GM19455 (cell line): ENCODE measurements around the gene MTMR3.

Experiments used
- ATAC-seq: cut with Tn5 transposase; IDR thresholded peaks from one replicate; pipeline ENCODE4 v1.9.1; 2021; ENCODE audit not compliant: unreplicated experiment

Gene MTMR3

GRCh38 chr22:29998627-29999384 lies 115.8 kb downstream of the MTMR3 start:
- ATAC-seq: no peak

DNA sequence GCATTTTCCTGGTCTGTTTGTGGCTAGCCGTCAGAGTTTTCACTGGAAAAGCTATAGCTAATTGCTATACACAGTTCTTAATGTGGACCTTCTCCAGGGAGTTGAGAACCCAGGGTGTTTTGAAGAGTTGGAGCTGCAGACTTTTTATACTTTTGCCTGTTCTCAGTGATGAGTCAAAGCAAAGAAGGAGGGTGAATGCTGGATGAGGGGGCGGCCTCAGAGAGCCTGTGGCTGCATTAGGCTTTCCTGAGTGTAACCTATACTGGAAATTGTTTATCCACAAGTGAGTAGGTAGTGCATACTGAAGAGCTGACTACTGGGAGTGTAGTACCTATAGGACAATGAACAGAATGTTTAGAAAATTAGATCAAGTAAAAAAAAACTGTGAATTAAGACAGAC lies 117.6 kb downstream of the MTMR3 start:
- no peak for ATAC-seq

DNA sequence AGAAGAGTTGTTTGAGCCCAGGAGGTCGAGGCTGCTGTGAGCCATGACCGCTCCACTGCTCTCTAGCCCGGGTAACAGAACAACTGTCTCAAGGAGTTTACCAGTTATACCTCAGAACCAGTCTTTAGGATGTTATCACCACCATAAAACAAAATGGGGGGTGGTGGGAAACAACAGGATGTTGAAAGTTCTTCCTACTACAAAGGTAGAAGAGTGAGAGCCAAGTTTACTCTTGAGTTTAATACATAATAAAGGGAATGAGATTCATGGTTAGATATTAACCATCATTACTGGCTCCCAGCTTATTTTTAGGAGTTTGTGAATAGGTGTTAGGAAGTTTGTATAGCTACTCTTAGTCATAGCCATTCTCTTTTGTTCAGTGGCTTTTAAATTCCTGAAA lies 118.5 kb downstream of the MTMR3 start:
- ATAC-seq: no peak

DNA sequence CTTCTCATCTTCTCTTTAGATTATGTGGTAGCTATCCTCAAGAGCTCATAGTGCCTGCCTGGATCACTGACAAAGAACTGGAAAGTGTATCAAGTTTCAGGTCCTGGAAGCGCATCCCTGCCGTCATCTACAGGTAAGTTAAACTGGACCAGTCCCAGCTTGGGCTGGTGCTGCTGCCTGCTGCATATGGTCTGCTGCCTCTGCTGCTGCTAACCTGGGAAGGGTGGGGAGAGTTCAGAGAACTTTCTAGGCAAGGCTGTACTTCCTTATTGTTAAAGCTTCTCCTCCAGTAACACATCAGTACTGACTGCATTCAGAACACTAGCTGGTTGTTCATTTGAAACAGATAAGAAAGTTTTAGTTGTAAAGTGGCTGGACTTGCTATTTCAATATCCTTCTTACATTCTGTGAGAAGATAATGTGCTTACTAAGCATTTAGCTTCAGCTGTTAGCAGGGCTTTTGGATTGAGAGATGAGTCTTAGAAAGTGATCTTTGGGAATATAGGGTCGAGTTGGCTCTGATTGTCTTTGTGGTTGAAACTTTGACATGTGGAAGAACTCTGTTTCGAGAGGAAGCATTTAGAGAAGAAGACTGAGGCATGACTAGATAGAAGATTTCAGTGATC lies 120.0 kb downstream of the MTMR3 start:
- no peak for ATAC-seq

GRCh38 chr22:30004101-30004500 lies 121.1 kb downstream of the MTMR3 start:
- ATAC-seq: no peak

DNA sequence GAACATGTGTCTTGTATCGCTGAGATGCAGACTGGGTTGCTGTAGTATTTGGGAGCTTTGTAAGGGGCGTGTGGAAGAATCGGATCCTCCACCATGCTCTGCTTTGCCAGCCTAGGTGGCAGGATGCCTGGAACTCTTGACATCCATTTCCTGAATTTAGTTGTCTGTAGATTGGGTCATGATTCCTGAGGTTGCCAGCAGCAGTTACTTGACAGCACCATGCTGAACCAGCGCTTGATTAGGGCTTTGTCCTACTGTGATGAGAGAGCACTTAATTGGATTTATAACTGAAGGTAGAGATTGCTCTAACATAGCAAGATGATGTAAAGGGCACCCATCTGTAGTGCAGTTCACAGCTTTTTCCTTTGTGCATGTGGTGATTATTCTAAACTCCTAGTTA lies 121.7 kb downstream of the MTMR3 start:
- ATAC-seq: no peak

- ATAC-seq: no peak
Observed at GRCh38 chr22:30005213-30005857, 122.4 kb downstream of the MTMR3 start.

DNA sequence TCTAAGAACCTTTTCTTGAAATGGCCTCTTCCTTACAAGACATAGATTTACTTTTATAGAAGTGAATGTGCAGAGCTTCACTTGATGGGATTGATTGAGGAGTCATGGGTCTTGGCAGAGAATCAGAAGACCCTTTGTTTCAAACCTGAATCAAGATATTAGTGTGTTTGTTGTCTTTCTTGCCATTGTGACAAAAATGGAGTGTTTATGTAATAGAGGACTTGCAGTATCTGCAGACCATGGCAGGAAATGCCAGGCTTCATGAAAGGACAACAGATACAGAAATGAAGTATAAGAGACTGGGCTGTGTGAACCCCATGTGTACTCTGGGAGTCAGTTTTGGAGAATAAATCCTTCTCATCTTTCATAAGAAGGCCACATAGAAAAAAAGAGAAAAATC lies 124.4 kb downstream of the MTMR3 start:
- ATAC-seq: no peak

- ATAC-seq: no peak
Observed at GRCh38 chr22:30008401-30008800, 125.4 kb downstream of the MTMR3 start.

GRCh38 chr22:30009478-30009877 lies 126.5 kb downstream of the MTMR3 start:
- ATAC-seq: no peak

GRCh38 chr22:30010789-30011405 lies 127.9 kb downstream of the MTMR3 start:
- ATAC-seq: no peak

- ATAC-seq: no peak
Observed at GRCh38 chr22:30013201-30013600, 130.2 kb downstream of the MTMR3 start.

DNA sequence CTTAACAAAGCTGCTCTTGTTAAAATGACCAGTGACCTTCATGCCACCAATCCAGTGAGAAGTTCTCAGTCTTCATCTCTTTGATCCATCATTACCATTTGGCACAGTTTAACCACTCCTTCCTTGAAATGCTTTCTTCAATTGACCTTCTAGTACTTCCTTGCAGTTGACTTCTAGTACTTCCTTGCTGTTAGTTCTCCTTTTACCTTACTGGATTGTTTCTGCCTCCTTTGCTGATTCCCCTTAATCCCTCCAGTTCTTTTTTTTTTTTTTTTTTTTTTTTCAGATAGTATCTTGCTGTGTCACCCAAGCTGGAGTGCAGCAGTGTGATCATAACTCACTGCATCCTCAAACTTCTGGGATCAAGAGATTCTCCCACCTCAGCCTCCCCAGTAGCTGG lies 131.3 kb downstream of the MTMR3 start:
- no peak for ATAC-seq

DNA sequence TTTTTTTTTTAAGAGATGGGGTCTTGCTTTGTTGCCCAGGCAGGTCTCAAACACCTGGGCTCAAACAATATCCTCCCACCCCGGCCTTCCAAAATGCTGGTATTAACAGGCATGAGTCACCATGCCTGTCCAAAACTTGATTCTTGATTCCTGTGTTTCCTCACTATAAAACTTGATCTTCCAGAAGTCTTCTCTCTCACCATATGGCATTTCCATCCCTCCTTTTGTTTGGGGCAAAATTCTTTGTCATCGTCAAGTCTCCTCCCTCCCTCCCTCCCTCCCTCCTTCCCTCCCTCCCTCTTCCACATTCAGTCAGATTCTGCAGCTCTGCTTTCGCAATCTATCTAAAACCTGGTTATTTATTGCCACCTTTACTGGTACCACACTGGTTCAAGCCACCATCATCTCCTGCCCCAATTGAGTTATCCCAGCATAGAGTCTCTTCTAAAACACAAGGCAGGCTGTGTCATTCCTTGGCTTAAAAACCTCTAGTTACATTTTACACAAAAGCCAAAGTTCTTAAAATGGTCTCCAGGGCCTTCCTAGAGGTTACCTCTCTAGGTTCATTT lies 132.3 kb downstream of the MTMR3 start:
- ATAC-seq: no peak

GRCh38 chr22:30015846-30016245 lies 132.9 kb downstream of the MTMR3 start:
- no peak for ATAC-seq

- ATAC-seq: no peak
Observed at GRCh38 chr22:30016596-30016995, 133.6 kb downstream of the MTMR3 start.

DNA sequence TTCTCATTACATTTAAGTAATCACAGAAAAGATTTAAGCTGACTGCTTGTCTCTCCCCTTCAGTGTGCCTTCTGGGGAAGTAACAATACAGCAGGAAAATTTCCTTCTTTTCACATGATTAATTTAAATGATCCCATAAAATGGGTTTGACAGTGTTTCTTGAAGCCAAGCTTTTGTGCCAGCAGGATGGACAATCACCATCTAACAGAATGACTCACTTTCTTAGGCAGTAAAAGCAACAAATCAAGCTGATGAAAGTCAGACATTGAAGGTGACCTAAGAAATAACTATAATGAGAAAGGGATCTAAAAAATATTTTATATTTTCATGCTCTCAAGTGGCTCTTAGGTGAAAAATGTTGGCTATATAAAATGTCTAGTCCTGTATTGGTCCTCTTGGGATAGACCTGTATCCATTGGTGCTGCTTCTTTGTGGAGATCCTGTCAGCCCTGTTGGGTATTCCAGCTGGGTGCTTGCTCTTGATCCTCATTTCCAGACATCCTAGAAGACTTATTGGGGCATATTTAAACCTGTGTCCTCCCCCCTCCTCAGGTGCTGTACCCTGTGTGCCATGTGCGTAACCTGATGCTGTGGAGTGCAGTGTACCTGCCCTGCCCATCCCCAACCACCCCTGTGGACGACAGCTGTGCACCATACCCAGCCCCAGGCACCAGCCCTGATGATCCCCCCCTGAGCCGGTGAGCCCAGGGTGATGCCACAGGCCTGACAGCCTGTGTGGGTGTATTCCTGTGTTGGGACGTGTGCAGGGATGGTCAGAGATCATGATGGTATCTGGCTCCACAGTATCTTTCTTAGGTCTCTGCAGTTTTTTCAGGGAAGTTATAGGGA lies 134.6 kb downstream of the MTMR3 start:
- no peak for ATAC-seq

DNA sequence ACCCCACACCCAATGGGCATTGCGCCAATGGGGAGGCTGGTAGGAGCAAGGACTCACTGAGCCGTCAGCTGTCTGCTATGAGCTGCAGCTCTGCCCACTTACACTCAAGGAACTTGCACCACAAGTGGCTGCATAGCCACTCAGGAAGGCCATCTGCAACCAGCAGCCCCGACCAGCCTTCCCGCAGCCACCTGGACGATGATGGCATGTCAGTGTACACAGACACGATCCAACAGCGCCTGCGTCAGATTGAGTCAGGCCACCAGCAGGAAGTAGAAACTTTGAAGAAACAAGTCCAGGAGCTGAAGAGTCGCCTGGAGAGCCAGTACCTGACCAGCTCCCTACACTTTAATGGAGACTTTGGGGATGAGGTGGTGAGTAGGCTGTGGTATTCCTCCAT lies 137.5 kb downstream of the MTMR3 start:
- ATAC-seq: no peak

DNA sequence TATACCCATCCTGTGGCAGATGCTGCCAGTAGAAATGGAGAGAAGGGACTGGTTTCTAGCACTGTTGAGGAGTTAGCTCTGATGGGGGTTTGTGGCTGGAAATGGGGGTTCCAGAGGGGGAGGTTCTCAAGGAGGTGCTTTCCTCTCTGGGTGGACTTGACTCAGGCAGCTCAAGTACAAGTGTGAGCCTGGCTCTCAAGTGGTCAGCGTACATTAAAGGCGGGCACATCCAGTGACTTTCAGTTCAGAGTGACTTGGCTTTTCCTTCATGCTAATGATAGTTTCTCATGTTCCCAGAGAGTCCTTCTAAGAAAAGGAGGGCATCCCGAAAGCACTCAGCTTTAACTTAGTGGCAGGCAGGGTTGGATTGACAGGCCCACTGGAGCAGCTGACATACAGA lies 138.4 kb downstream of the MTMR3 start:
- ATAC-seq: no peak

DNA sequence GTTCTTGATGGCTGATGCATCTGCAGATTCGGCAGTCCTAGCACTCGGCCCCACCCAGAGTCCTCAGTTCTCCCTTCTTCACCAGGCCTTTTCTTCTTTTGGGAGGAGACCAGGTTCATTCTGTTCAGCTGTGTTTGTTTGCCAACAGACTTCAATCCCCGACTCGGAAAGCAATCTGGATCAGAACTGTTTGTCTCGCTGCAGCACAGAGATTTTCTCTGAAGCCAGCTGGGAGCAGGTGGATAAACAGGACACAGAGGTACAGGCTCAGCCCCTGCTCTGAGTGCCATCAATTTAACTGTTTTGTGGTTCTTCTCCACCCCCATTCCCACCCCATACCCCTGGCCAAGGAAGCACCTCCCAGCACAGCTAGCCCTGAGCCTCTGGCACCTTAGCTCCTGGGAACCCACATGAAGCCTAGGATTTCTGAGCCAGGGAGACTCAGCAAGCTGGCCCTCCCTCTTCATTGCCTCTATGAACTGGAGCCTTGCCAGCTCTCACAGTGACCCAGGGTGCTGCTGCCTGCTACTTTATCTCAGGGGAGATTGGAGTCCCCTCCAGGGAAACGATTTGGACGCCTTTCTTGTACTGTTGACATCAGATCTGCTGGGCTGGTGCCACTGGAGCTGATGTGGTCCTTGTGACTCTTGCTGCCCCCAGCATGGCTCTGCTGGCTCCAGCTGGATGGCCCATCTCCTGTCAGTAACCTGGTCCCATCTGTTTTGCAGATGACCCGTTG lies 139.1 kb downstream of the MTMR3 start:
- no peak for ATAC-seq
